Left colon (tissue), 2 donors: Measurements from ENCODE around the gene ZNHIT1. TPM values are rescaled to one million over a fixed set of nuclear protein-coding genes. Genes with fewer than 3 reads are reported as not detected.
"Not testable (repeated sequence)": the region's sequence is repeated elsewhere in the genome, so short reads cannot be mapped to it uniquely, and the experiment has no call there.

Experiments used
- ATAC-seq: fragments of 200-7000 bp; cut with Tn5 transposase; one replicate; pipeline ENCODE4 v1.9.1; 2020; ENCODE audit warnings: mild to moderate bottlenecking, moderate library complexity
- DNase-seq, 2 donors: peaks; one replicate each; pipeline ENCODE4 v3.0.0-alpha.2; 2020
- intact Hi-C, 2 donors: fragments of 100-400 bp; cut with DNase I in 1 of 2; cut with micrococcal nuclease in 1 of 2; formaldehyde crosslinking; loops; one replicate each; pipeline versions ENCODE4 v1.11.2 to v1.14.0; 2022; cut with DNase I, micrococcal nuclease
- total RNA-seq, 2 donors: library from RNA; stranded (reverse); fragmentation: NEBNext Ultra II Directional; extraction: Animal tissue kit (Norgen Biotek cat#: 25700); gene quantifications; one replicate each; pipeline ENCODE4 v1.2.1, GENCODE V29; 2021
- donor health status: DM: no; HTN: no; CAD: no.
- donor health status: DM: yes; HTN: yes; CAD: no.

The ZNHIT1 gene
- total RNA-seq, 2 donors from 2014 or later = 85.3 to 92.9 TPM

GRCh38 chr7:101258243-101258731 lies 40.3 kb downstream of the ZNHIT1 start:
- DNase-seq (no peak), ATAC-seq (peak; percentile 74)
- intact Hi-C loops = no loop called here

DNA sequence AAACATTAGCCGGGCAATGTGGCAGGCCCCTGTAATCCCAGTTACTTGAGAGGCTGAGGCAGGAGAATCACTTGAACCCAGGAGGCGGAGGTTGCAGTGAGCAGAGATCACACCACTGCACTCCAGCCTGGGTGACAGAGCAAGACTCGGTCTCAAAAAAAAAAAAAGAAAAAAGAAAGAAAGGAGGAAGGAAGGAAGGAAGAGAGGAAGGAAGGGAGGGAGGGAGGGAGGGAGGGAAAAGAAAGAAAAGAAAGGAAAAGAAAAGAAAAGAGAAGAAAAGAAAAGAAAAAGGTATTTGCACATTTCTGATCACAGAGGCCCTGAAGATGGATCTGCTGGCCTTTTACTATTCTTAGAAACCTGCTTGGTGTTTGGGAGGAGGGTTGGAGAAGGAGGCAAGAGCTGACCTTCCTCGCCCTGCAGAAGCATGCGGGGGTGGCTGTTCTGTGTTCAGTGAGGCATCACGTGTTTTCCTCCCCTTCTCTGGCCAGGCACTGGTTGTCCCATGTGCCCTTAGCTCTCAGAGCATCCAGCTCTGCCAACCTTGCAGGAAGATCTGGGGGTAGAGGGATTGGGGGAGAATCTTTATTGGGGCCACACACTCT lies 46.2 kb downstream of the ZNHIT1 start:
- not testable (repeated sequence) for DNase-seq, ATAC-seq
- intact Hi-C loops = loop anchor here in 1 of 2 donors (10.0 kb wide), 1 partner anchor 59 kb away; the partner anchor contains the start of gene MOGAT3

DNA sequence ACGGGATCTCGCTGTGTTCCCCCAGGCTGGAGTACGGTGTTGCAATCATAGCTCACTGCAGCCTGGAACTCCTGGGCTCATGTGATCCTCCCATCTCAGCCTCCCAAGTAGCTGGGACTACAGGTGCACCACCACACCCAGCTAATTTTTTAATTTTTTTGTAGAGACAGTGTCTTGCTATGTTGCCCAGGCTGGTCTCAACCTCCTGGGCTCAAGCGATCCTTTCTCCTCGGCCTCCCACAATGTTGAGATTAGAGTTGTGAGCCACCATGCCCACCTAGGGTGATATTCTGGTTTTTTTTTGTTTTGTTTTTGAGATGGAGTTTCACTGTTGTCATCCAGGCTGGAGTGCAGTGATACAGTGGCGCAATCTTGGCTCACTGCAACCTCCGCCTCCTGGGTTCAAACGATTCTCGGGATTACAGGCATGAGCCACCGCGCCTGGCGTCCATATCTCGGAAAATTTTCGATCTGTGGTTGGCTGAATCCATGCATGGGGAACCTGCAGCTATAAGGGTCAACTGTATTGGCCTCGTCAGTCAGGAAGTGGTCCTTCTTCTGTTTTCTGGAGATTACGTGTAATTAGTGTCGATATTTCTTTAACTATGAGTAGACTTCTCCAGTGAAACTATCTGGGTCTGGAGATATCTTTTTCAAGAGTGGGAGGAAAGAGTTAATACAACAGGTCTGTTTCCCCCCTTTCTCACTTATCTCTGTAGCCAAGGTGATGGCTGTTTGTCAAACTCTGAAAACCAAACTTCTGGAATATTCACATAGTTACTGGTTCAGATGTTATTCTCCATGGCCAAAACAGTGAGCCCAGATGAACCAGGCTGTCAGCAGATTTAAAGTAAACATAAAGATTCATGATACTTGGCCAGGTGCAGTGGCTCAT lies 47.9 kb downstream of the ZNHIT1 start:
- intact Hi-C loops = loop anchor here in 1 of 2 donors (10.0 kb wide), 1 partner anchor 61 kb away; the partner anchor contains the start of gene MOGAT3
- ATAC-seq (no peak), DNase-seq (no peak)

- DNase-seq (no peak), ATAC-seq (no peak)
- intact Hi-C loops = loop anchor here in 1 of 2 donors (10.0 kb wide), 1 partner anchor 65 kb away; the partner anchor contains the start of gene MOGAT3
These were observed 51.7 kb downstream of the ZNHIT1 start for GRCh38 chr7:101269664-101270063.

DNA sequence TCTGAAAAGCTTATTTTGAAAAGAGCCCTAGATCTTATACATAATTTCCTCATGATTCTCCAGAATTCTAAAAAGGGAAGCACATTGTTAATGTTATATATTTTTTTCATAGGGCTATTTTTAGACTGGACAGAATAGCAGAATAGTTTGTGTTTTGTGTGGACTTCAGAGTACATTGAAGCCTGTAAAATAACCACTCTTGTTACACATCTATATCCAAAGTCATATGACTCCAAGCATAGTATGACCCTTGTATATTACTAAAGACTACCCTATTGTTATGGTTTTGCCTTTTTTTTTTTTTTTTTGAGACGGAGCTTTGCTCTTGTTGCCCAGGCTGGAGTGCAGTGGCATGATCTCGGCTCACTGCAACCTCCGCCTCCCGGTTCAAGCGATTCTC lies 53.1 kb downstream of the ZNHIT1 start:
- intact Hi-C loops = no loop called here
- DNase-seq (no peak), ATAC-seq (no peak)

DNA sequence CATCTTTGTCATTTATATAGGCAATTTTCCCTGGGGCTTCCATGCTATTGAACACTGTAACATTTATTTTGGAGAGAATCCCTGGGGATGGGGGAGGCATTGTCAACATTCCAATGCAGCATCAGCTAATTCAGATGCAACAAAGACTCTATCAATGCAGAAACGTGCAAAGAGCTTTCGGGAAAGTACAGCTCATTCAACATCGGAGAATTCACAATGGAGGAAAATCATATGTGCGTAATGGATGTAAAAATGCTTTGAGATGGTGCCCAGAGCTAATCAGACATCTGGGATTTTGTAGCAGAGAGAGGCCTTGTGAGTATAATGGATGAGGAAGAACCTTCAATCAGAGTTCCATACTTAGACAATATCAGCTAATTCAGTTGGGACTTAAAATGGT lies 55.2 kb downstream of the ZNHIT1 start:
- intact Hi-C loops = no loop called here
- ATAC-seq (no peak), DNase-seq (no peak)

Other genes with a start within 250 kb of the ZNHIT1 start
- gene MUC12, start 248.6 kb upstream of the ZNHIT1 start, total RNA-seq = 1,000 to 10,000 TPM in 1 of 2 donors, 100 to 1,000 TPM in 1; 428 to 2,027 TPM
- gene MUC17, start 198.1 kb upstream of the ZNHIT1 start, total RNA-seq = 10 to 100 TPM; 12.1 to 42.2 TPM
- gene TRIM56, start 132.7 kb upstream of the ZNHIT1 start, total RNA-seq = 10 to 100 TPM; 36.2 to 43.3 TPM
- 1 to 10 TPM; 1.8 to 3.1 TPM for gene SERPINE1, start 91.1 kb upstream of the ZNHIT1 start, total RNA-seq
- 10 to 100 TPM; 70.5 to 84.8 TPM for gene AP1S1, start 63.7 kb upstream of the ZNHIT1 start, total RNA-seq
- gene VGF, start 52.6 kb upstream of the ZNHIT1 start, total RNA-seq = under 1 TPM; 0.40 to 0.73 TPM
- not detected for gene NAT16, start 37.9 kb upstream of the ZNHIT1 start, total RNA-seq
- 10 to 100 TPM; 43.1 to 62.4 TPM for gene MOGAT3, start 17.1 kb upstream of the ZNHIT1 start, total RNA-seq
- 10 to 100 TPM; 81.9 to 85.9 TPM for gene PLOD3, start 584 bp upstream of the ZNHIT1 start, total RNA-seq
- 10 to 100 TPM; 22.1 to 30.8 TPM for gene CLDN15, start 19.6 kb downstream of the ZNHIT1 start, total RNA-seq
- gene FIS1, start 26.9 kb downstream of the ZNHIT1 start, total RNA-seq = 100 to 1,000 TPM; 150 to 156 TPM
- gene IFT22, start 103.6 kb downstream of the ZNHIT1 start, total RNA-seq = 1 to 10 TPM; 6.0 to 9.1 TPM
- gene COL26A1, start 144.7 kb downstream of the ZNHIT1 start, total RNA-seq = not detected